Measurements from ENCODE around the gene TMEM50B.

Gene TMEM50B

DNA sequence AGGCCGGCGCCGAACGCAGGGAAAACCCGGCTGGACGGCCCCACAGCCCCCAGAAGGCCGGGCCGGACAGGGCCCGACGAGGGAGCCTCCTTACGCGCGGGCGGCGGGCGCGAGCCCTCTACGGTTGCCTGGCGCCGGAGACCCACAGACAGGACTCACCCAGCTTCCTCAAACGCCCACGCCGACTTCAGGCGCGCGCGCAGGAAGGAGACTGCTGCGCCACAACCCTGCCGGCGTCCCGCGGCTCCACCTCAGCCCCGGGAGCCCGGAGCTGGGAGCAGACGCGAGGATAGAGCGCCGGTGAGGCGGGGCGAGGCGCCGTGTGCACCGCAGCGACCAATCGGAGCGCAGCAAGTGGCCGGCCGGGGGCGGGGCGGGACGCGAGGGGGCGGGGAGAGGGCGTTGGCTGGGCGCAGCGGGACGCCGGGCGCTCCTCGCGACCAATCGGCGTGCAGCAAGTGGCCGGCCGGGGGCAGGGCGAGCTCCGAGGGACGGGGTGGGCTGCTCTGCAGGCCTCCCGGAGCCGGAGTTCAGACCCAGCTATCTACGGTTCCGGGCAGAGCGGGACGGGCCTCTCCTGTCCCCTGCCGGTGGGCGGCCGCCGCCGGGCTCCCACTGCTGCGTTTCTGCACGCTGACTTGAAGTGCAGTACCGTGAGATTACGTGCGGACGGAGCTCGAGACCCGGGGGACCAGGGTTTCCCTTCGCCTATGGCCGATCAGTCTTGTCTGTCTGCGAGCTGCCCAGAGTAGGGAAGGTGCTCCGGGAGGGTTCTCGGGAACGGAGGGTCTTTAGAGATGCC is at the start of gene TMEM50B:
TMEM50B (minus strand) TSS at position 296 of the 802 bp plus-strand sequence. CDS start 11,089 bp downstream, outside the sequence.
- Histone ChIP-seq H3K36me3 (no peaks in the 10 kb centered on the region), H3K4me3 (ENCODE audit: low read depth, low read length) (peak within 1 kb of the TSS; percentile 58), H3K27ac (peak within 1 kb of the TSS; percentile 88), H3K9me3 (ENCODE audit: severe bottlenecking) (no peaks in the 10 kb centered on the region), H3K27me3 (ENCODE audit: insufficient read depth, low read depth, severe bottlenecking) (no peaks in the 10 kb centered on the region)
- TF ChIP-seq, protein P1, sequence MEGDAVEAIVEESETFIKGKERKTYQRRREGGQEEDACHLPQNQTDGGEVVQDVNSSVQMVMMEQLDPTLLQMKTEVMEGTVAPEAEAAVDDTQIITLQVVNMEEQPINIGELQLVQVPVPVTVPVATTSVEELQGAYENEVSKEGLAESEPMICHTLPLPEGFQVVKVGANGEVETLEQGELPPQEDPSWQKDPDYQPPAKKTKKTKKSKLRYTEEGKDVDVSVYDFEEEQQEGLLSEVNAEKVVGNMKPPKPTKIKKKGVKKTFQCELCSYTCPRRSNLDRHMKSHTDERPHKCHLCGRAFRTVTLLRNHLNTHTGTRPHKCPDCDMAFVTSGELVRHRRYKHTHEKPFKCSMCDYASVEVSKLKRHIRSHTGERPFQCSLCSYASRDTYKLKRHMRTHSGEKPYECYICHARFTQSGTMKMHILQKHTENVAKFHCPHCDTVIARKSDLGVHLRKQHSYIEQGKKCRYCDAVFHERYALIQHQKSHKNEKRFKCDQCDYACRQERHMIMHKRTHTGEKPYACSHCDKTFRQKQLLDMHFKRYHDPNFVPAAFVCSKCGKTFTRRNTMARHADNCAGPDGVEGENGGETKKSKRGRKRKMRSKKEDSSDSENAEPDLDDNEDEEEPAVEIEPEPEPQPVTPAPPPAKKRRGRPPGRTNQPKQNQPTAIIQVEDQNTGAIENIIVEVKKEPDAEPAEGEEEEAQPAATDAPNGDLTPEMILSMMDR (IDR thresholded peaks at IDR 0.05; ENCODE audit: low read depth, low read length) = peak; percentile 80
- DNase-seq = peak; percentile 98

- TF ChIP-seq, protein P1 (IDR thresholded peaks at IDR 0.05; ENCODE audit: low read depth, low read length) = no peak
- Histone ChIP-seq H3K4me3 (ENCODE audit: low read depth, low read length) (no peak overlapping the region), H3K27me3 (ENCODE audit: insufficient read depth, low read depth, severe bottlenecking) (no peaks in the 10 kb centered on the region), H3K27ac (no peak overlapping the region), H3K36me3 (peaks cover 84% of the 10 kb centered on the region), H3K9me3 (ENCODE audit: severe bottlenecking) (no peaks in the 10 kb centered on the region)
- DNase-seq = no peak
Measured at GRCh38 chr21:33522953-33523349, 43.2 kb upstream of the TMEM50B start.

GRCh38 chr21:33522297-33522952 is 42.7 kb upstream of the TMEM50B start:
- Histone ChIP-seq H3K27me3 (ENCODE audit: insufficient read depth, low read depth, severe bottlenecking) (no peaks in the 10 kb centered on the region), H3K27ac (no peak overlapping the region), H3K4me3 (ENCODE audit: low read depth, low read length) (no peak overlapping the region), H3K9me3 (ENCODE audit: severe bottlenecking) (no peaks in the 10 kb centered on the region), H3K36me3 (peaks cover 84% of the 10 kb centered on the region)
- TF ChIP-seq, protein P1 (IDR thresholded peaks at IDR 0.05; ENCODE audit: low read depth, low read length) = no peak
- no peak for DNase-seq

- Histone ChIP-seq H3K36me3 (peaks cover 84% of the 10 kb centered on the region), H3K27me3 (ENCODE audit: insufficient read depth, low read depth, severe bottlenecking) (no peaks in the 10 kb centered on the region), H3K9me3 (ENCODE audit: severe bottlenecking) (no peaks in the 10 kb centered on the region), H3K4me3 (ENCODE audit: low read depth, low read length) (no peak overlapping the region), H3K27ac (no peak overlapping the region)
- DNase-seq = no peak
- TF ChIP-seq, protein P1 (IDR thresholded peaks at IDR 0.05; ENCODE audit: low read depth, low read length) = no peak
Measured at GRCh38 chr21:33518899-33519298, 39.1 kb upstream of the TMEM50B start.

DNA sequence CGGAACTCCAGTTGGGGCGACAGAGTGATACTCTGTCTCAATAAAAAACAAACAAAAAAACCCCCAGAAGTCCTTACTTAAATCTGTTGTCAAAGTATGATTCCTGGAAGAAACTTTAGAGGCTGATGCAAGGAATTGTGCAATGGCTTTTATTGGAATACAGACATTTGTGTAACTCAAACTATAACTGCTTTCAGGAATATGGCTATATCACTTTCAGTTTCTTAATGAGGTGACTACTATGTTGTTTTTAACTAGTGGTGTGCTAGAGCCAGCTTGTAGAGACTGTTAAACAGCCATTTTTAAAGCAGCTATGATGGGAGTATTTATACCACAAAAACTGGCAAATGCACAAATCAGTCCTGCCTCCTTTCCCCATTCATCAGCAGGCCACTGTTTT is 34.5 kb upstream of the TMEM50B start:
- DNase-seq = no peak
- Histone ChIP-seq H3K36me3 (peaks cover 96% of the 10 kb centered on the region), H3K9me3 (ENCODE audit: severe bottlenecking) (no peaks in the 10 kb centered on the region), H3K4me3 (ENCODE audit: low read depth, low read length) (no peak overlapping the region), H3K27ac (no peak overlapping the region), H3K27me3 (ENCODE audit: insufficient read depth, low read depth, severe bottlenecking) (no peaks in the 10 kb centered on the region)
- TF ChIP-seq, protein P1 (IDR thresholded peaks at IDR 0.05; ENCODE audit: low read depth, low read length) = no peak
